CD4-positive, alpha-beta T cell treated with Interleukin-15 for 4 hours (primary cell): ENCODE data around the gene ACP5.

Experiments used
- DNase-seq: peaks from one replicate; pipeline ENCODE4 v3.0.0-alpha.2; 2020; ENCODE audit warnings: low spot score

ACP5 gene

GRCh38 chr19:11547929-11548700 lies 29.3 kb downstream of the ACP5 start:
- no peak for DNase-seq

- DNase-seq, result no peak
Observed at GRCh38 chr19:11541238-11541637, 36.2 kb downstream of the ACP5 start.

- DNase-seq, result no peak
Observed at GRCh38 chr19:11540645-11541044, 36.8 kb downstream of the ACP5 start.

DNA sequence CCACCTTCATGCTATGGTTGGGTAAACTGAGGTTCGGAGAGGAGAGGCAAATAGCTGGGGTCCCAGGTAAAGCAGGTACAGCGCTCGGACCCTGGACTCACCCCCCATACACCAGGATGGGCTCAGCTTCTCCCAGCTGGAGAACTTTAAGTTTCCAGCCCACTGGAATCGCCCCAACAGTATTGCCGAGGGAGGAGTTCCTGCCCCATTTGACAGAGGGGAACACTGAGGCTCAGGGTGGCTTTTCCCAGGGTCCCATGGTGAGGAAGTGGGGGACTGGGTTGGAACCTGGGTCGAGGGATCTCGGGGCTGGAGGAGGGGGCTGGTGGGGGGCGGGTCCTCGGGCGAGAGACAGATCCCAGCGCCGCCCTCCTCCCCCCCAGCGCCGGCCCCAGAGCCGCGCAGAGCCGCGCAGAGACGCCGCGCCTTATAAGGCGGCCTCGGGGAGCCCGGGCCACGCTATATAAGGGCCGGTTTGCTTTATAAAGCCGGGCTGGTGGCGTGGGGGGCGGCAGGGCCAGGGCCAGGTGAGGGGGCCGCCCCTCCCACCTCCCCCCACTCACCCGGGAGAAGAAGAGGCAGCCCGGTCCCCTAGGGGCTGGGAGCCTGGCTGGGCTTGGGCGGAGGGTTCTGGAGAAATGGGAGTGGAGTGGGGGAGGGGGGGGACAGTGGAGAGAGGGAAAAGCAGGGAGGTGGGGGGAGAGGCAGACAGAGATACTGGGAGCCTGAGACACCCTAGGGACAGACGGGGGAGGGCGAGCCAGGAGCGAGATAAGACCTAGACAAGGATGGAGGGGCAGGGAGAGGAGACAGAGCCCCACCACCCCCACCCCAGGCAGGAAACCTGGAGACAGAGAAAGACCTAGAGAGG lies 37.7 kb downstream of the ACP5 start:
- DNase-seq, result no peak

DNA sequence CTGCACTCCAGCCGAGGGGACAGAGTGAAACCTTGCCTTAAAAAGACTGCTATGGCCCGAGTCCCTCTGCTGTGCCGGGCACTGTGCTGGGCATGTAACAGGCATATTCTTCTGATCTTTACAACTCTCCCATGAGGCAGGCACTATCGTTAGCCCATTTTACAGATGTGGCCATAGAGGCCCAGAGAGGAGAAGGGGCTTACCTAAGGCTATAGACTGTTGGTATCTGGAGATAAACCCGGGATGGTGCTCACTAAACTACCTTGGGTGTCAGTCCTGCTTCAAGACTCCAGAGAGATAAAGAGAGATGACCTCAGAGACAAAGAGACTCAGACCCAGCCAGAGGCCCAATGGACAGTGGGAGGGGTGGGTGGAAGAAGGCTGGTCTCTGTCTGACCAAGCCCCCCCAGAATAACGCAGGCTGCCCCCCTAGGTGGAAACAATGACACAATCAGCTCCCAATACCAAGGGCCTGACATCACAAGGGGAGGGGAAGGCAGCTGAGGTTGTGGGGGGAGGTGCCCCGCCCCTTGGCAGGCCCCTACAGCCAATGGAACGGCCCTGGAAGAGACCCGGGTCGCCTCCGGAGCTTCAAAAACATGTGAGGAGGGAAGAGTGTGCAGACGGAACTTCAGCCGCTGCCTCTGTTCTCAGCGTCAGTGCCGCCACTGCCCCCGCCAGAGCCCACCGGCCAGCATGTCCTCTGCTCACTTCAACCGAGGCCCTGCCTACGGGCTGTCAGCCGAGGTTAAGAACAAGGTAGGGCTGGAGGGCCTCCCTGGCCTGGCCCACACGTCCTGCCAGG lies 39.0 kb downstream of the ACP5 start, which contains the start of gene CNN1:
Gene CNN1, plus strand, starts transcription at position 620 of the 805 bp plus-strand sequence. Its CDS starts 77 bp downstream, at position 697.
- DNase-seq, result no peak

DNA sequence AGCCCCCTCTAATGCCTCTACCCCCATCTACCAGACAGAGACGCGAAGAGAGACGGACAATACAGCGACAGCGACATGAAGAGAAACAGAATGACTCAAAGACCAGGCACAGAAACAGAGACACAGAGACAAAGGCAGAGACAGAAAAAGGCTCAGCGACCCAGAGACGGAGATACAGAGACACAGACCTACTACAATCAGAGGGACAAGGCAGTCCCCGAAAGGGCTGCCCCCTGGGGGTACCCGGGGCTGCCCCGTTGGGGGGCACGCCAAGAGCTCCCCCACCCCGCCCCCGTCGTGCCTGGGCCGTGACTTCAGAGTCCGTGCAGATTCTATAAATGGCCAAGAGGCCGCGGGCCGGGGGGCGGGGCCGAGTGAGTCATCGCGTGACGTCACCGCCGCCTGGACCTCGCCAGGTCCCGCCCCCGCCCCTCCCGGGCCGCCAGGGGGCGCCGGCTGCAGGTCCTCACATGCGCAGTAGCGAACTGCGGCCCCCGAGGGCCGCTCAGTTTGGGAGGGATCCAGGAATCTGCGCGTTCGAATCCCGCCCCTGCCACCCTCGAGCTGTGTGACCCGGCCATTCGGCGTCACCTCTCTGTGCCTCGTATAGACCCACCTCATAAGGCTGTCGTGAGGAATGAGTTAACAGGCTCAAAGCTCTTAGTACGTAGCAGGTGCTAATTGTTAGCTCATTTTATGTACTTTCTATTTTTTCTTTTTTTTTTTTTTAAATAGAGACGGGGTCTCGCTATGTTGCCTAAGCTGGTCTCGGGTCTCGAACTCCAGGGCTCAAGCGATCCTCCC lies 41.5 kb downstream of the ACP5 start:
- peak; percentile 80 for DNase-seq

DNA sequence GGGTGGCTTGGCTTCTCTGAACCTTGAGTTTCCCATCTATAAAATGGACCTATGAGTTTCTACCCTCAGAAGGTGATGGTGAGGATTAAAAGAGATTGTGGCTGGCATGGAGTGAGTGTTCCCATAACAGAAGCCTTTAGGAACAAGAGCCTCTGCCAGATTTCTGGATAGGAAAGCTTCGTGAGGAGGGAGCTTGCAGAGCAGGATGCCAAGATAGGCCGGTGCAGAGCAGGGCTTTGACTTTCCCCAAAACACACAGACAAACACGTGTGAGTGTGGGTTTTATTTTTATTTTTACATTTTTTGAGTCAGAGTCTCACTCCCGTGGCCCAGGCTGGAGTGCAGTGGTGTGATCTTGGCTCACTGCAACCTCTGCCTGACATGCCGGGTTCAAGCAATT lies 42.5 kb downstream of the ACP5 start:
- DNase-seq, result no peak

DNA sequence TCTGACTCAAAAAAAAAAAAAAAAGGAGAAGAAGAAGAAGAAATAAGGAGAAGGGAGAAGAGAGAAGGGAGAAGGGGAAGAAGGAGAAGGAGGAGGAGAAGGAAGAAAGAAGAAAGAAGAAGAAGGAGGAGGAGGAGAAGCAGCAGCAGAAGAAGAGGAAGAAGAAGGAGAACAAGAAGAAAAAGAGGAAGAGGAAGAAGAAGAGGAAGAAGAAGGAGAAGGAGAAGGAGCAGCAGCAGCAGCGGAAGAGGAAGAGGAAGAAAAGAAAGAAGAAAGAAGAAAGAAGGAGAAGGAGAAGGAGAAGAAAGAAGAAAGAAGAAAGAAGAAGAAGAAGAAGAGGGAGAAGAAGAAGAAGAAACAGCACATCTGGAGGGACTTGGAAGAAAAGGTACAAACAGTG lies 42.9 kb downstream of the ACP5 start:
- no peak for DNase-seq

DNA sequence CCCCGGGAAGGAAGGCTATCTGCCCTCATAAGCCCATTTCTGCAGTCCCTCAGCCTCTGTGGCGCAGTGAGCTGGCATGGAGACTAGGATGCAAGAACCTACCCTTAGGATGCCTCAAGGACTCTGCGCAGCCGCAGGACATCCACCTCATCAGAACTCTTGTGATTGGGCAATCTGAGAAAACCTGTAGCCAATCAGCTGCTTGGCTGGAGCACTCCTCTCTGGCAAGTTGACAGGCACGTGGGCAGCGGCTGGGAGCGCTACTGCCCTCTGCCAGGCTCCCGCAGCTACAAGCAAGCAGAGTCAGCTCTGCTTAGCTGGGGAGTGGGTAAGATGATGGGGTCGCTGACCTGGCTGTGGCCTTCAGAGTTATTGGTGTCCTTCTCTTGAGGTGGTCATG lies 47.0 kb downstream of the ACP5 start:
- peak; percentile 14 for DNase-seq

DNA sequence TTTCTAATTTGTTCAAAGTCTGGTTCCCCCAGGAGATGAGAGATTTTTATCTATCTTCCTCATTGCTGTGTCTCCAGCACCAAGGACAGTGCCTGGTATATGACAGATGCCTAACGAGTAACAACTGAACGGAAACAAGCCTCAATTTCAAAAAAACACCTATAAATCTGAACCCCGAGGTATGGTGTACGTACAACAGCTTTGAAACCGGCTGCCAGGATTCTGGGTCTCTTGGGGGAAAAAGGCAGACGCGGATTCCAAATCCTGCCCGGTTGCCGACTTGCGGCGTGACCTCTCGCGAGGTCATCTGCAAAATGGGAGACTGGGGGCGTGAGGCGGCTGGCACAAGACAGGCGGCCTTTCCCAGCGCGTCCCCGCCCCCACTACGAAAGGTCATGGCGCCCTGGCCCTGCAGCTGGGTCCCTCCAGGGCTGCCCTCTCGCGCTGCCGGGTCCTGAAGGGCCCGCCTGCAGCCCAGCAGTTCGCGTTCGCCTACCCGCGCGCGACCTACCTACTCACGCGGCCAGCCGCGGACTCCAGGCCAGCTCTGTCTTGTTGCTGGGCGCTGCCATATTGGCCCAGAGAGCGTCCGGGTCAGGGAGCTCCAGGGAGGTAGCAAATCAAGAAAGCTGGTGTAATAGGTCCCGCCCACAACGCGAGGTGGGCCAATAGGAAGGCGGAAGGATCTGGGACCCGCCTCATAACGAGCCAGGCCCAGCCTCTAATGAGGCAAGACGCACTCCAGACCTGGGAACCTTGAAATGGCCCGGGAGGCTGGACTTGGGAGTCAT lies 48.7 kb downstream of the ACP5 start, which contains the start of gene ECSIT:
Gene ECSIT, minus strand, starts transcription at position 584 of the 791 bp plus-strand sequence. CDS start 9,964 bp downstream, outside the sequence.
- DNase-seq, result peak; percentile 95
